GM18511 (cell line): ENCODE data around the gene ATP8B4.

ENCODE experiments used
- ATAC-seq: cut with Tn5 transposase; IDR thresholded peaks from one replicate; pipeline ENCODE4 v1.9.1; 2021; ENCODE audit warnings: mild to moderate bottlenecking, moderate library complexity; ENCODE audit not compliant: unreplicated experiment

ATP8B4 gene

GRCh38 chr15:50024281-50024680 is 94.8 kb downstream of the ATP8B4 start:
- no peak for ATAC-seq

- no peak for ATAC-seq
Observed at GRCh38 chr15:50018491-50018890, 100.5 kb downstream of the ATP8B4 start.

- no peak for ATAC-seq
Observed at GRCh38 chr15:50017522-50017921, 101.5 kb downstream of the ATP8B4 start.

- ATAC-seq, result no peak
Observed at GRCh38 chr15:50016951-50017350, 102.1 kb downstream of the ATP8B4 start.

DNA sequence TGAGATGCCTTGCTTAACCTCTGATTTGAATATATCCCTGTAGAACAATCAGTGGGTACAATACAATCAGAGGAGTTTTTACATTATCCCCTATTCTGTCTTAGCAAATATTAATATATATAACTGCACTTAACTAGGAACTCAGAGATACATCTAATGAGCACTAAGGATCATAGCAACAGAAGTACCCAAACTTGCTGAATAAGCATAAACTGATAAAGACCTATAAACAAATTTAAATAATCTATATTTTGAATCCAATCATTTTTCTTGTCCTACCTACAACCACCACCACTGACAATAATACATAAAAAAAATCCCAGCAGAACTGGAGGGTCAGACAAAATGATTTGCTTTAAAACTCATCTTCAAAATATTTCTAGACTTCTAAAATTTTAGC is 106.2 kb downstream of the ATP8B4 start:
- ATAC-seq, result no peak

- ATAC-seq, result no peak
Observed at GRCh38 chr15:50009634-50010033, 109.4 kb downstream of the ATP8B4 start.

- peak; percentile 100 for ATAC-seq
Observed at GRCh38 chr15:50003786-50004334, 115.2 kb downstream of the ATP8B4 start.

DNA sequence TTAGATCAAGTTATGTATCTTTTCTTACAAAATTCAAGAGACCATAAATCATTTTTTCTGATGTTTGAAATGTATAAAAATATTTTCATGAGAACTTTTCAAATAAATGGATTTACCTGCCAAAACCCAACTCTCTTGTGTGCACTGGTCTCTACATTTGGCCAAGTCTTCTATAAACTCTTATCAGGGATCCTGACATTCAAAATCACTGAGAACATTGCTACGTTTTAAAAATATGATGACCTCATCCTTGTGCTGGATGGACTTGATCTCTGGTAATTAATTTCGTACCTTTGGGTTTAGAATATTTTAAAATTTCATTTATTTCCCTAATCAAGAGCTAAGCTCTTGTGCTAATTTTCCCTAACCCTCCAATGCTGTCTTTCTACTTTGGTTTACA is 127.4 kb downstream of the ATP8B4 start:
- ATAC-seq, result no peak

DNA sequence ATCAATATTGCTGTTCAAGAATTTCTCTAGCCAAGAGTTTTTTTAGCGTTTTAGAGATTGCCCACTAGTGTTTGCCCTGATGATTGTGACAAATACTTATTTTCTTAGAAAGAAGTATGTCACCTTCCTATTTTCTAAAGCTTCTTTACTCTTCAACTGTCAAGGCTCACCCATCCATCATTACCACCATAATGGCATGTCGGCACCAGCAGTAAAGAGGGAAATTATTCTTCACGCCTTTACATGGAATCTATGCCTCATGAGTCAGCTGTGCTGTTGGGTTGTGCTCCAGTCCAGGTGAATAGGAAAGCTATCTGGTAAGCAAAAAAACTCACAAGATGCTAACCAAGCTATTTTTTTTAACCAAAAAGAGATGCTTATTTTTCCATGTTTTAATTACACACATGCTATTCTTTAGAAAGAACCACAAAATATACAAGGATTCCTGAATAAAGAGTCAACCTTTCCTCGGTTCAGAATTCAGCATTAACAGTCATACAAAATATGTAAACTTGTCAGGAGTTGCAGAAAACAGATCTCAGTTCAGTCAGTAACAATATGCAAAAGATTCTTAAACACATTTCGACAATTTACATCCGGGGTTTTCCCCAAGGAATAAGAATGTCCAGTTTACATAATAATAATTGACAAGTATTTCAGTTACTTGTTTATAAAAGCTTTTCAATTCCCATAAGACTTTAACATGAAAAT is 128.0 kb downstream of the ATP8B4 start:
- ATAC-seq, result no peak

DNA sequence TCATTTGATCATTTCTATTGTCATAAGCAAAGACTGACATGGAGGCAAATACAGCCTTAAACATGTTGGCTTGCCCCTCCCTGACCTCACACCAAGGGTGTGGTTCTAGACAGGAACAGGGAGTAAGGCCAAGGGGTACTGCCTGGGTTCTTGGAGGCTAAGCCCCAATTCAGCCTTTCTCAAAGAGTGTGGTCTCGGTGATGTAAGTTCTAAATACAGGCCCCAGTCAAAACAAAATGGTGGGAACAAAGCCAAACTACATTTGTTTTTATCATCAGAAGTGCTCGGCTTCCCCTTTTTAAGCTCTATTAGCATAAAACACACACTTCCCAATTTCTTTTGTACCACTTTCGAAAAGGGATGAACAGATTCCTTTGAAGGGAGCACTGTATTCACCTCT is 129.5 kb downstream of the ATP8B4 start:
- no peak for ATAC-seq

DNA sequence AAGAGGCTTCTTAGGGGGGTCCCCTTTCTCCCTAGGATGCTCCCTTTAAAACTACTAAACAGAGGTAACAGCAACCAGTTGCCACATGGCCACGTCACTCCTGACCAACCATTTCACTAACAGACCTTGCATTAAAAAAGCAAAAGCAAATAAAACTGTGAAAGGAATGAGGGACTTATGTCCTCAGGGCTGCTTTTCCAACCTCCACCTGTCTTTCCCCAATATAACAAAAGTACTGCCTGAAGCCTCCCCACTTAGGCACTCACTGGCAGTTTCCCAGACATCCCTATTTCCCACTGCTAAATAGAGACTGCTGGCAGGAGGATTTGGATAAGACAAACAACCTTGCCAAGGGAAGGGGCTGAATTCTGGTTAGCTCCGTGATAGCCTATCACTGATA is 130.3 kb downstream of the ATP8B4 start:
- ATAC-seq, result no peak

- no peak for ATAC-seq
Observed at GRCh38 chr15:49987896-49988295, 131.1 kb downstream of the ATP8B4 start.

DNA sequence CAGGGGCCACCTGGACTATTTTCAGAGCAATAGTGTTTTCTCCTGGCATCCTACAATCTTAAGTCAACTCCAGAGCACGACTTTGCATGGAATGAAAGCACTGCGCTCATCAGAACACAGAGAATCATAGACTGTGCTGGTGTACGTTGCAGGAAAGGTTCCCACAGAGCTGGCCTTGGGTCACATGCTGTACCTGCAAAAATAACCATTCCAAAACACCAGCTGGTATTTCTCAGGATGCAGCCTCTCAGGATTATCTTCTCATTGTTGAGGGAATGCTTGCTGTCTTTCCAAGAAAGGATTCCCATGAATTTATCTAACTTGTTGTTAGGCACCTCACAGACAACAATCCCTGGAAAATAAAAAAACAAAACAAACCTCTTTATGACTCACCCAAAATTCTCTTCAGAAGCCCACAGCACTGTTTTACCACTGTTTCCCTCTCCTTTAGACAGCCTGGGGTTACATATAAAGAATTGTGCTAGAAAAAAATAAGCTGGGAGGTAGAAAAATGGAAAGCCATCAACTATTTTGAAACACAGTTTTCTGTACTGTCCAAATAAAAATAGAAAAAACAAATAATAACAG is 131.7 kb downstream of the ATP8B4 start:
- ATAC-seq, result no peak

DNA sequence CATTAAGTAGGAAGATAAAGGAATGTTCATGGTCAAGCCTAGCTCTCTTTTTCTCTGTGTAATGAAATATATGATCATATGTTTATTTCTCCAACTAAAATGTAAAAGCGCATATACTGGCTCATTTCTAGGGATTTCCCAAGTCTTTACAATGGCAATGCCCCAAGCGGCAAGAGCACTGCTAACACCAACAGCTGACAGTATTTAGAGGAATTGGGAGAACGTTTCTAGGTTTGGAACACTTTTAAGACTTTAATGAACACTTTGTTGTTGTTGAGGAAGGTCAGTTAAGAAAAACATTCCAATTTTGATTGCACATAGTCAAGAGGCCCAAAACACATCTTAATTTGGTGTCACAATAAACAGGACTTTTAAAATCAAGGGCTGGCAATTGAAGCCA is 132.7 kb downstream of the ATP8B4 start:
- ATAC-seq, result no peak

GRCh38 chr15:49985463-49985862 is 133.6 kb downstream of the ATP8B4 start:
- ATAC-seq, result no peak

GRCh38 chr15:49984436-49984835 is 134.6 kb downstream of the ATP8B4 start:
- no peak for ATAC-seq

DNA sequence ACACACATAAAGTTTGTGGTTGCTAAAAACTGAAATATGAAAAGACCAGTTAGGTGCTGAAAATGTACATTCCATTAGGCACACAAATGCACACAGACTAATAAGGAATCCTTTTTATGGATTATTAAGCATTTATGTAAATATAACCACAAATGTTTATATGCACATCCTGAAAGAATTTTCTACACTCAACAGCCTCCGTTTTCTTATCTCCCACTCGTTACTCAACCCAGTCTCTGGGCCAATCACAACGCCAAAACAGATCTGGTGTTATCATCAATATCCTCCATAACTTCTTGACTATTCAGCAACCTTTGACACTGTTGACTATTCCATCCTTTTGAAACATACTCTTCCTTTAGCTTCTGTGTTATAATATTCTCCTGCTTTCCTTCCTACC is 136.4 kb downstream of the ATP8B4 start:
- ATAC-seq, result no peak

DNA sequence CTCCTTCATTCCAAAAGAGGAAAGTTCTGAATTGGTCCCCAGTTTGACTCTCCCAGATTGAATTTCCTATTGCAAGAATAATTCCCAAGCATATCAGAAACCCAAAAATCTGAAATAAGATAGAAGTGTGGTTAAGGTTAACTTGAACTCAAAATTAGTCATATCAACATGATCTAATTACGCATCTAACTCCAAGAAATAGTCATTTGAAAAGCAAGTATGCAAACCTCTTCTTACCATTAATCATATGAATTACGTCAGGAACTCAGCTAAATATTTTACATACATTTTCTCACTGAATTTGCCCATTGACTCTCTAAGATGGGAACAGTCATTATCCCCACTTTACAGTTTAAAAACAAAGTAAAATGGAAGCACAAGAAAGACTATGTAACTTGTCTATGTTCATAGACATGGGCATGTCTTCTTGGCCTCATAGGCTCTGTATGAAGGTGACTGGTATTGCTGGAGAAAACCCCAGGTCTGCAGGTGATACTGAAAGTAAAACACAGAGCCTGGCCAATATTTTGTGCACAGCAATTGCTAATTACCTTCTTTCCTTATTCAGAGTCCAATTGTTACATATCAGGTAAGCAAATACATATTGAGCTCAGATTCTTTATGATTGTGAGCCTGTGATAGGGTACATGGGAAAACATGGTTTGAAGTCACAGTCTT is 139.2 kb downstream of the ATP8B4 start:
- ATAC-seq, result no peak

DNA sequence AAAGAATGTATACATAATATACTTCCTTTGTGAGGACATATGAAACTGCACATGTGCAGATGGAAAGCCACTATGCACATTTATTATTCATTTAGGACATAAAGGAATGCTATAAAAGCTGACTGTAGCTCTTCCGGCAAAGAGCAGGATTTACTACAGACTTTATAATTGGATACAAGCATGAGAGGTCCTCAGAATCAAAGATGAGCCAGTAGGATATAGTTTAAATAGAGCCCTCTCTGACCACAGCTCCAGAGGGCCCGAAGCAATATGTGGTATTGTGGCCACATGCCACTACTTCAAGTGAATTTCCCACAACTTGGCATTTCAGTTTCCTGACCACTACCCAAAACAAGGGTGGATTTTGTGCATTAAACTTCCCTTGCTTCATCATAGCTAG is 140.9 kb downstream of the ATP8B4 start:
- no peak for ATAC-seq

DNA sequence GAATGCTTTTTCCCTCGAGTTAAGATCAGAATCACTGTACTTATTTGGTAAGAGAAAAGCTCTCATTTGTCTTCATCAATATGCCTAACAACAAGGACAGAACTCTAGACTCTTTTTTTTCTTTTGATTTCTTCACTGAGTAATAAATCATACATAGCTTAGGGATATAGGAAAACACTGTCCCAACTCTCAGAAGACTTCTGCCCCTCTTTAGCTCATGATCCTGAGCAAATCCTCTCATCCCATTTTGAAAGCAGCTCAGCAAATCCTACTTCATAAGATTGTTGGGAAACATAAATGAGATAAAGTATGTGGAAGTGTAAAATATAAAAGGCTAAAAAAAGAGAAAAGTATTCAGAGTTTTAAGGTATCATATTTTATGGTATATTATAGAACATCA is 141.7 kb downstream of the ATP8B4 start:
- no peak for ATAC-seq

DNA sequence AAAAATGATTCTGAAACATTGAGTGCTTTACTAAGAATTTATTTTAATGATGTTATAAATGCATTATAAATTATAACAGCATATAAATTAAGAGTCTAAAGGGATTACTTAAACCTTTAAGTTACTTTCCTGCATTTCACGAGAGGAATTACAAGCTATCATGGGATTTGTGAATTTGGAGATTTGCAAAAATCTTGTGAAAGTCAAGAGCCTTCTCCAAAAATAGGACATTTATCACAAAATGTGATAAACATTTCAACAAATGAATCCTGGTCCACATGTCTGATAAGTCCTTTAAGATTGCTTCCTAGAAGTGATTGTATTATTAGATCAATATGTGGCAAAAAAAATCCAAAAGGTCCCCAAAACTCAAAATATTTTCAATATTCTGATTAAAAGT is 154.5 kb downstream of the ATP8B4 start:
- no peak for ATAC-seq

- ATAC-seq, result no peak
Observed at GRCh38 chr15:49964061-49964460, 155.0 kb downstream of the ATP8B4 start.
